ENCODE data around the gene LEFTY1.
A peak's percentile ranks its signal among the peaks of the same experiment; 100 is the strongest.

DNA sequence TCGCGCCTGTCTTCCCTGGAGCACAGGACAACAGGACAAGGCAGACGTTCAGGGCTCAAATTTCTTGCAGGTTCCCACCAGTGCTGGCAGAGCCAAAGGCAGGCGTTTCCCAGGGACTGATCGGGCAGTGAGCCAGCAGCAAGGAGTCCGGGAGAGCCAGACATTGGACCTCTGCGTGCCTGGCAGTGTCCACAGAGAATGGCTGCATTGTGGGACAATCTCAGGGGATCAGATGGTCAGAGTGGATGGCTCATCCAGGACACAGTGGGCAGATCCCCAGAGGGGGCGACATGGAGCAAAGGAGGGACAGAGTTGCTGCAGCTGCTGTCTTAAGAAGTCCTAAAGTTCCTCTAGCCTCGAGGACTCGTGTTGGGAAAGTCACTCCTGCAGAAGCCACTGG lies 11.4 kb downstream of the LEFTY1 start:
- TF ChIP-seq, protein P1, sequence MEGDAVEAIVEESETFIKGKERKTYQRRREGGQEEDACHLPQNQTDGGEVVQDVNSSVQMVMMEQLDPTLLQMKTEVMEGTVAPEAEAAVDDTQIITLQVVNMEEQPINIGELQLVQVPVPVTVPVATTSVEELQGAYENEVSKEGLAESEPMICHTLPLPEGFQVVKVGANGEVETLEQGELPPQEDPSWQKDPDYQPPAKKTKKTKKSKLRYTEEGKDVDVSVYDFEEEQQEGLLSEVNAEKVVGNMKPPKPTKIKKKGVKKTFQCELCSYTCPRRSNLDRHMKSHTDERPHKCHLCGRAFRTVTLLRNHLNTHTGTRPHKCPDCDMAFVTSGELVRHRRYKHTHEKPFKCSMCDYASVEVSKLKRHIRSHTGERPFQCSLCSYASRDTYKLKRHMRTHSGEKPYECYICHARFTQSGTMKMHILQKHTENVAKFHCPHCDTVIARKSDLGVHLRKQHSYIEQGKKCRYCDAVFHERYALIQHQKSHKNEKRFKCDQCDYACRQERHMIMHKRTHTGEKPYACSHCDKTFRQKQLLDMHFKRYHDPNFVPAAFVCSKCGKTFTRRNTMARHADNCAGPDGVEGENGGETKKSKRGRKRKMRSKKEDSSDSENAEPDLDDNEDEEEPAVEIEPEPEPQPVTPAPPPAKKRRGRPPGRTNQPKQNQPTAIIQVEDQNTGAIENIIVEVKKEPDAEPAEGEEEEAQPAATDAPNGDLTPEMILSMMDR (conservative IDR thresholded peaks at IDR 0.05; ENCODE audit: low read depth, low read length), result peak; percentile 57
- TF ChIP-seq RCOR1 (IDR thresholded peaks at IDR 0.05; ENCODE audit: insufficient replicate concordance, low read length), result no peak
- TF ChIP-seq SMC3 (IDR thresholded peaks at IDR 0.05; ENCODE audit: low read depth, low read length), result peak; percentile 10; the same call in 1 of the 2 replicates
- TF ChIP-seq POLR2A (IDR thresholded peaks at IDR 0.05; ENCODE audit: low read depth, low read length), result no peak
- no peak for TF ChIP-seq FOS (IDR thresholded peaks at IDR 0.05; ENCODE audit: low read depth, low read length)
- no peak for TF ChIP-seq CEBPB (IDR thresholded peaks at IDR 0.05; ENCODE audit: low read depth, low read length)
